HG03064 (cell line): ENCODE measurements around the gene FAM114A1.
"Not testable (repeated sequence)": the region's sequence is repeated elsewhere in the genome, so short reads cannot be mapped to it uniquely, and the experiment has no call there.

Experiments used
- ATAC-seq: cut with Tn5 transposase; IDR thresholded peaks from one replicate; pipeline ENCODE4 v1.9.1; 2021; ENCODE audit warnings: low read depth; ENCODE audit not compliant: unreplicated experiment

Gene FAM114A1

DNA sequence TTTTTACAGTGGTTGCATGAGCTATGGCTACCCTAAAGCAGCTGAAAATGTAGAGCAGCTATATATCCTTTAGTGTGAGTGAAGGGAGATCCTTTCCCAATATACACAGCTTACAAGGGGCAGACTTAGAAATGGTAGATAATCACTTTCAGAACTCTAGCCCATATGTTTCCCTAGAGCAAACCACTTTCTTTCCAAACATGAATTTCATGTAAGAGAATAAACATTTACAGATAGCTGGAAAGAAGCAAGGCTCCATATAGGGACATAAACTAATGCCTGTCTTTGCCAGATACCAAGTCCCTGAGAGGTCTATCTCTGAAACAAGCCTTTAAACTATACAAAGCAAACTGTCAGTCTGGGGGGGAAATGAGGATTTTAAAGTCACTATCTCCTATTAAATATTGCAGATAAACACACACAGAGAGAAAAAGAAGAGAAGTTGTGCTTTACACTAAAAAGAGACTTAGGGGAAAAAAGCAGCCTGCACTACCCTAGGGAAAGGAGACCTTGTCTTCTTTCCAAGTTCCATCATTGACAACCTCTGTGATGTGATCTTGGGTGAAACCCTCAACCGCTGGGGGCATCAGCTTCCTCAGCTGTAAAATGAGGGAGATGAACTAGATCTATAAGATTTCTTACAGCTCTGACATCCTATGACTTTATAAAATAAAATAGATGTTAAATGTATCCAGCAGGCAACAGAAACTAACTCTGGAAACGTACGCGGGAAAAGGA, 91.0 kb downstream of the FAM114A1 start:
- no peak for ATAC-seq

DNA sequence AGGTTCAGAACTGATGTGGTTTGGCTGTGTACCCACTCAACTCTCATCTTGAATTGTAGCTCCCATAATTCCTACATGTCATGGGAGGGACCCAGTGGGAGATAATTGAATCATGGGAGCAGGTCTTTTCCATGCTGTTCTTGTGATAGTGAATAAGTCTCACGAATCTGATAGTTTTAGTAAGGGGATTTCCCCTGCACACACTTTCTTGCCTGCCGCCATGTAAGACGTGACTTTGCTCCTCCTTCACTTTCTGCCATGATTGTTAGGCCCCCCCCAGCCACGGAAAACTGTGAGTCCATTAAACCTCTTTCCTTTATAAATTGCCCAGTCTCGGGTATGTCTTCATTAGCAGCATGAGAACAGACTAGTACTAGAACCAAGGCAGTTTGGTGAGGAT, 91.6 kb downstream of the FAM114A1 start:
- not testable (repeated sequence) for ATAC-seq

DNA sequence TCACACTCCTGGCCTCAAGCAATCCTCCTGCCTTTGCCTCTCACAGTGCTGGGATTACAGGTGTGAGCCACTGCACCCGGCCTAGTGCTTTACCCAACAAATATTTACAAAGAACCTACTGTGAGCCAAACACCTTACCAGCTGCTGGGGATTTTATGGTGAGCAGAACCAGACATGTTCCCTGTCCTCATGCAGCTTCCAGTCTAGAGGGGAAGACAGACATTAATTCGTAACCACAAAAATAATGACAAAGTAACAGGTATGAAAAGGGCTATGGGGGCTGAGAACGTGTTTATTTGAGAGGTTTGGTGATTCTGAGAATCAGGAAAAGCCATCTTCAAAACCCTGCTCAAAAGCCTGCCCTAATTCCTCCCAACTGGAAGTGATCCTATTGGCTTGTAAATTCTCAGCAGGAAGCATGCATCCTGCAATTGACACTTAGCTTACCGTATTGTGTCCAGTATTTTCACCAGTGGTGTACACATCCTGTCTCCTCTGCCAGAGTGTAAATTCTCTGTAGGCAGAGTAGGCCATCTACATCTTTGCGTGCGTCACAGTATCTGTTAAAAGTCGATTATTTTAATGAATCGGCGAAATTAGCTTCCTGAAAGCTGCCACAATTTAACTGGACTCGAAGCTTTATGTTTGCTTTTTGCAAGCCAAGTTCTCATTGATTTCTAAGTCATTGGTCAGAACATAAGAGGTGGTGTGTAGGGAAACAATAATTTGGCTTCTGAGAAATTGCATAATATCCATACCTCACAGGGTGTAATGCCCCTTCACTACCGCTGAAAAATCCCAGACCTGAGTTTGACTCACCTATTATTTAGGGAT, 97.6 kb downstream of the FAM114A1 start:
- ATAC-seq: no peak

DNA sequence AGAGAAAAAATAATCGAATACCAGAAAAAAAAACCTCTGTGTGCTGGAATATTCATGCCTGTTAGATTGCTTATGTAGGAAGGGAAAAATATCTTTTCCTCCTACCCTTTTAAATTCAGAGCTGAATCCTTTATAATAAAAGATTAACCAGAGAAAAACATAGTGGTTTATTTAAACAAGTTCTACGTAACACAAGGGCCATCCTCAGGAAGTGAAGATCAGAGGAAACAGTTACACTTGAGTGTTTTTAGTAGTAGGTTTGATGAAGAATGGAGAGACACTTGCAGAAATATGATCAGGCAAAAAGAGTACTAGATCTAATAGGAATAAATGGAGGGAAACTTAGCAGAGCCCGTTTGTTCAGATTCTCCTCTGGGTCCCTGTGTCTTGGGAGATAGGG, 98.3 kb downstream of the FAM114A1 start:
- no peak for ATAC-seq

DNA sequence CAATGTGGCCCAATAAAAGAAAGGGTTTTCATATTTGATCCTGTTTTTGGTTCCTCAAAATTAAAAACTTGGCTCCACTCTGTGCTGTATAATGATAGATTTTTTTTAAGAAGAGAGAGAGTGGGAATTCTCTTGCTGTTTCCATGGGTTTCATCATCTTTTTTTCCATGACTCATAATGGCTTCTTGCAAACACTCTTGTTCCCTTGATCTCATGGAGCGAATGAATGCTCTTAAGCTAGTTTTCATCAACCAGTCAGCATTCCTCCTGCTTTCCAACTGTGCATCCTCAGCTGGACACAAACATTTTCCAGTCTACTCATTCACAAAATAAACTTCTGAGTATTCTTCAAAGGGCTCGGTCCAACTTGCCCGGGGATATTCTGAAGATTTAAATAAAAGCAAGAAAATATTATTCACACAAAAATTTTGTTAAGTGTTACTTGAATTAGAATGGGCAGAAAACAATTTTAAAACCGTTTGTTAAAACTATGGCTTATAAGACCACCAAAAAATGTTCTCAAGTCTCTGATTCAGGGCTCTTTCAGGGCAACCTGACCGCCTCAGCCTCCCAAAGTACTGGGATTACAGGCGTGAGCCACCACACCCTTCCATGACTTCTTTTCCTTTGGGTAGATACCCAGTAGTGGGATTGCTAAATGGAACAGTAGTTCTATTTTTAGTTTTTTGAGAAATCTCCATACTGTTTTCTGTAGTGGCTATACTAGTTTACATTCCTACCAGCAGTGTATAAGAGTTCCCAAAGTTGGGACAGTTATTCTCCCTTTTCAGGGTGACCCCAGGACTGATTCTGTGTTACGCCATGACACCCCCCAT, 99.9 kb downstream of the FAM114A1 start:
- no peak for ATAC-seq

DNA sequence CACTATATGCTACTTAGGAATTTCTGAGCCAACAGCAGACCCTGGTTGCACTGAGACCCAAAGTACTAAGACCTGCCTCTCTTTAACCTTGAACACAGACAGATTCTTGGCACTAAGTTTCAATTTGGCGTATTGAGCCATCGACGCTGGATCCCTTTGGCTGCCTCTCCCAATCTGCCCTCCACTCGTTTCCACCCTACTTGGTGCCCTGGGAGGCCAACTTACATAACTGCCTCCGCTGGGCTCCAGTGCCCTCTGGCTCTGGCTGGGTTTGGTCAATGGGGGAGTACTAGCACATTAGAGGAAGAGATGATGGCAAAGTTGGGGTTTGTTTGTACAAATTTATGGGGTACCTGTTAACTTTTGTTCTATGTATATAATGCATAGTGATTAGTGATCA, 101.1 kb downstream of the FAM114A1 start:
- ATAC-seq: no peak

DNA sequence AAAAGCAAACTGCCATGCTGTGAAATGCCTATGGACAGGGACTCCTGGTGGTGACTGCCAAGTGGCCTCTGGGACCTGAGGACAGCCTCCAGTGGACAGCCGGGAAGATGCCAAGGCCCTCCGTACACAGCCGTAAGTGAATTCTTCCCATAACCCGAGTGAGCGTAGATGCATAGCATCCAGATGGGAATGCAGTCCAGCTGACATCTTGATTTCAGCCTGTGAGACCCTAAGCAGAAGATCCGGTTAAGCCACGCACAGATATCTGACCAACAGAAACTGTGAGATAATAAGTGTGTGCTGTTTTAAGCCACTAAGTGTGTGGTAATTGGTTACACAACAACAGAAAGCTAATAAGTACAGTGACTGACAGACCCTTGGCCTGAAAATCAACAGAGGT, 108.7 kb downstream of the FAM114A1 start:
- ATAC-seq: no peak

DNA sequence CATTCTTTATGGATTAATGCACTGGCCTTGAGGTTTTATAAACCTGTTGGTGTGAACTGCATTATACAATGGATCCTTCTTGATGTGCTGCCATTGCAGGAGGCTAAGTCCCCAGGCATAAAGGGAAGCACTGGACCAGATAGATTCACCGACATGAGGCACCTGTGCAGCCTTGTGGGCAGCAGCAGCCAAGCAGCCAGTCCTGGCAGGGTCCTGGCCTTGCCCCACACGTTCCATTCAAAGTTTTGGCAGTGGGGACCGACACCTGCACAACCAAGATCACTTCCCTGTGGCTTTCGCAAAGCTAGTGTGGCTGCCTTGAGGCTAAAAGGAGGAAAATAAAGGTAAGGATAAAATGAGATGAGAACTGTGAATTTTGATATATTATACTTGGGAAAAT, 111.5 kb downstream of the FAM114A1 start:
- no peak for ATAC-seq

DNA sequence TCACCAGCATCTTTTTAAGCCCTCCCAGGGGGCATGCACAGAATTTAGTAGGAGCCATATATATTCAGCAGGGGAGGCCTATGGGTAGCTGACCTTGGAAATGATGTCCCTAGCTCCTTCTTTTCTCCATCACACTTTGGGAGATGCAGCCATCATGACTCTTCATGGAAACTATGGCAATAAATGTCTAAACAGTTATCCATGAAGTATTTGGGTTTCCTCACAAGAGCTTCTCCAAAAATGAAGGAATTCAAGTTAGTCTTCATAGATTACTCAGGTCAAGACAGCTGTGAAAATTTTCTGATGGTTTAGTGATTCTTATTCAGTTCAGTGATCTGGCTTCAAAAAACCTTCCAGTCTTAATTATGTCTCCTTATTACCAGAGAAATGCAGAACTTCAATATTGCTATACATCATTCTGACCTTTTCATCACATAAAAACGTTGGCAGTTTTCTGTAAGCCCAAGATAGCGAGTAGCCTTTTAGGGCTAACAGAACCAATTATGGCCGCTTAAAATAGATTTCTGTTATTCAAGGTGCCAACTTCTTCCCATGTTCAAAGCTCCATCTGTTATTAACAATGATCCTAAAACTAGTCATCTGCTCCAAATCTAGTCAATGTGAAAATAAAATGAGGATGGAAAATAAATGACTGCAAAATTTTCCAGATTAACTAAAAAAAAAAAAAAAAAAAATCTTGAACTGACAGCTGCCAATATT, 112.1 kb downstream of the FAM114A1 start:
- ATAC-seq: no peak

DNA sequence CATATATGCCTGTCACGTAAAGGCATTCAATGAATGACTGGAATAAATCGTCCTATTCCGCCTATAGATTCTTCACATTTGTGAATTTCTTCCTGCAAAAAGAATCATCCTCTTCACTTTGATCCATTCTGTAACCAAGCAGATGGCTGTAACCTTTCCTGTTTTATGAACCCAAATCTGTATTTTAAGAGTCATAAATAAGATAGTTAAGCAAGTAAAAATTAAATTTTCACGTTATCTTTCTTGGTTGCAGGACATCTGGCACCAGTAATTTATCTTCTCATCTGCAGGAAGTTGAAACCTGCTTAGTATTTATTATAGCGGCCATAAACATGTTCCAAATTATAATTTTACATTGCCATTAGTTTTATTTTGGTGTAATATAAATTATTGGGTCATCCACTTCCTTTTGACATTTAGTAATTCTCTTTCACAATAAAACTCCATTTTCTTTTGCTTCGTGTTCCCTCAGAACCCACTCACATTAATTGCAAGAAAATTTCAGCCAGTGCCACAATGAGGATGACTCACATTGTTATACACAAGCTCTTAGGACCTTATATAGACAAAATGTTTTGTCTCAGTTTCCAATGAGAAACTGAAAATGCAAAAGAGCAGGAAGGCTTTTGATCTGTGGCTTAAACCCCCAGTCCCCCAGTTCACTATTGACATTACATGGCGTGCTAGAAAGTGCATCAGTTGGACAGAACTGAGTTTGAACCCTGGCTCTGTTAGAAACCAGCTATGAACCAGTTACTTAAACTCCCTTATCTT, 113.5 kb downstream of the FAM114A1 start:
- no peak for ATAC-seq

DNA sequence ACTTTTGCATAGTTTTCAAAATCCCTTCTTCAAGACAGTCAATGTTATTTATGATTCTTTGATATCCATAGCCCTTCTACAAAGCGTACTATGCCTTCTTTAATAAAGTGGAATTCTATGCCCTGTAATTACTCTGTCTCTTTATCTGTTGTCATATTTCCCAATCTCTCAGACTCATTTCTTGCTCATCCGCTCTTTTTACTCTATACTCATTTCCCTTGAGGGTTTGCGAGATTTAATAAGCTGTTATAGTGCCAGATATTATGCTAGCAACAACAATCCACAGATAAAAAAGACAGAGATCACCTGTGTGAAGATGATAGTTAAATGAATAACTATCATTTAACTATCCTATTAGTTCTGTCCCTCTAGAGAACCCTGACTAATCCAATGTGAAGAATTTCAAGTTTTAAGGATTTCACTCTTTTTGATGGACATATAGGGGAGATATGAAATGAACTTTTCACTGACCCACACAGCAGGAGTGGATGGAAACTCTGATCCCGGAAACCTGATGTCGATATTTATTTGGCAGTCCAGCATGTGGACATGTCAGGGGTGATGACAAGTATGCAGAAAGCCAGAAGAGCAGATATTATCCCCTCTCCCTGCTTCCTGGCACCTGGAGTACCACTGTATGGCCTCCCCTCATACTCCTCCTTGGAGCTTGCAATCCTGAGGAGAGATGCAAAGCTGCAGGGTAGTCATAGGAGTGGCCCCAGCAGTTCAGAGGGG, 114.9 kb downstream of the FAM114A1 start:
- ATAC-seq: no peak

DNA sequence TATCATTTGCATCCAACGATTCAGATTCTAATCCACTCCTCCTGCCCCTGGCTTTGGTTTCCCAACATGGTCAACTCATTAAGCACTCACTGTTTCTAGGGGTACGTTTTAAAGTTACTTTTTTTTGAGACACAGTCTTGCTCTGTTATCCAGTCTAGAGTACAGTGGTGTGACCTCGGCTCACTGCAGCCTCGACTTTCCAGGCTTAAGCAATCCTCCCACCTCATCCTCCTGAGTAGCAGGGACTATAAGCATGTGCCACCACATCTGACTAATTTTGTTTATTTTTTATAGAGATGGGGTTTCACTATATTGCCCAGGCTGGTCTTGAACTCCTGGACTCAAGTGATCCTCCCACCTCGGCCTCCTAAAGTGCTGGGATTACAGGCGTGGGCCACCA, 115.7 kb downstream of the FAM114A1 start:
- ATAC-seq: no peak

DNA sequence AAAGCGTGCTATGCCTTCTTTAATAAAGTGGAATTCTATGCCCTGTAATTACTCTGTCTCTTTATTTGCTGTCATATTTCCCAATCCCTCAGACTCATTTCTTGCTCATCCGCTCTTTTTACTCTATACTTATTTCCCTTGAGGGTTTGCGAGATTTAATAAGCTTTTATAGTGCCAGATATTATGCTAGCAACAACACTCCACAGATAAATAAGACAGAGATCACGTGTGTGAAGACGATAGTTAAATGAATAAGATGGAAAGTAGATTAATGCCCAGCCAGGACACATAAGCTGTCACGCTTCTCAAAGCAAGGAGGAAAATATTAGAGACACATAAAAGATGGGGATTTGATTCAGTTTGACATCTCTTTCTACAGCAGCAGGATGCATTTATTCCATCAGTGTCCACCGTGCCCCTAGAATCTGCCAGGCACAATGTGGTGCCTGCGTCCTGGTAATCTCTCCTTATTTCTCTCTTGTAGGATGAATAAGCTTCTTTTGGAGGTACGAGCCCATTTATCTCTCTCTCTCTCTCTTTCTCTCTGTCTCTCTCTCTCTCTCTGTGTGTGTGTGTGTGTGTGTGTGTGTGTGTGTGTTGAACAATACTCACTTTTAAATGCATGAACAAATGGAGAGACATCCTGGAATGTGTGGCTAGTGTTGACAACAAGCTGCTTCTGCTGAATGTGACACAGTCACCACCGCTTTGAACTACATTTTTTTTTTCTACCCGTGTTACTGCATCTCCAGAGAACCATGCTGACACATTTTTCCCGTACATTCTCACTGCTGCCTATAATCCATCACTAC, 116.4 kb downstream of the FAM114A1 start:
- ATAC-seq: no peak

DNA sequence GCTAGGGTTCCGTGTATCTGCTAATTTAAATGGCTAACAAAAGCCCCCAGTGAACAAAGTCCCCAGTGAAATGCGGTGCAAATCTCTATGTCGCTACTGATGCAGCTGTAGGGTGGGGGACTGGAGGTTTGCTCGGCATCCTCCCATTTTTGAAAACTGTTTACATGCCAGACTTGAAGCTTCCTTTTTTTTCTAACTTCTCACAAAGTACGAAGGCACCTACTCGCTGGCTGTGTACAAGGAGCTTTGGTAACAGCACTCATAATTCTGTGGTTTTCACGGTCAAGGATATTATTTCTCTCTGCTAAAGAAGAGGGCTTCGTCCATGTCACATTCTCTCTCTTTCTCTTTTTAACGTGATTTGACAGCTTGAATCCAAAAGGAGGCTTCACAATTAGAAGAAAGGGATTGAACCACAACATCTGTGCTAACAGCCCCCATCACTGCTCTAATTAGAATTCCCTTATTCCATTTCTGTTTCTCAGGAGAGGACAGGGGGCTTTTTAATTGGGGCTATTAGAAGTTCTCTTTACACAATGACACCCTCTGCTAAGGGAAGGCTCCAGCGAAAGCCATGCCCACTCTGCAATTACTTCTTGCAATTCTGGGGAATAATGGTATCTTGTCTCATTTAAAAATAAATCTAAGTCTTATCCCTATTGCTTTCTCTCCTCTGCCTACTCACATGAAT, 117.9 kb downstream of the FAM114A1 start:
- no peak for ATAC-seq

DNA sequence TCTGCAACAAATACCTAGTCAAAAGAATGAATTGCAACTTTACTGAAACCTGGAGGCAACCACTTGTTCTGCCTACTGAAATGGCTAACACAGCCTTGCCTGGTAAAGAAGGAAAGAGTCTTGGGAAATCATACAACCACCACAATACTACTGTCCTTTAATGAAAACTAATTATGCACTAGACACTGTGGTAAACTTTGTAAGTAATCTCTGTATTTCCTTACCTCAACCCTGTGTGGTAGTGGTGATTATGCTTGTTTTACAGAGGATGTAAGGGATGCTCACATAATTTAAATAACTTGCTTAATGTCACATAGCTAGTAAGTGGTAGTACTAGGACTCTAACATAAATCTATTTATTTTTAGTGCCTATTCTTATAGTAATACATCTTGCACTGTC, 119.9 kb downstream of the FAM114A1 start:
- no peak for ATAC-seq

DNA sequence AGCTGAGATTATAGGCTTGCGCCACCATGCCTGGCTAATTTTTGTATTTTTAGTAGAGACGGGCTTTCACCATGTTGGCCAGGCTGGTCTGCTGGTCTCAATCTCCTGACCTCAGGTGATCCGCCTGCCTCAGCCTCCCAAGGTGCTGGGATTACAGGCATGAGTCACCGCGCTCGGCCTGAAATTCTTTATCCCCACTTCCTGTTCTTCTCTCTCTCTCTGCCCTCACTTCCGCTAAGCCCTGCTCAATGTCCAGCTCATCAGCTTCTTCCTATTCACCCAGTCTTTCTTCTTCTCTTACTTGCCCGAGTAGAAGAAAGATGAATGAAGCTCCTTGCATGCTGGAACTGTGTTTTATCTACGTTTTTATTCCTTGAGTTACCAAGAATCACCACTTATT, 120.7 kb downstream of the FAM114A1 start:
- ATAC-seq: not testable (repeated sequence)

DNA sequence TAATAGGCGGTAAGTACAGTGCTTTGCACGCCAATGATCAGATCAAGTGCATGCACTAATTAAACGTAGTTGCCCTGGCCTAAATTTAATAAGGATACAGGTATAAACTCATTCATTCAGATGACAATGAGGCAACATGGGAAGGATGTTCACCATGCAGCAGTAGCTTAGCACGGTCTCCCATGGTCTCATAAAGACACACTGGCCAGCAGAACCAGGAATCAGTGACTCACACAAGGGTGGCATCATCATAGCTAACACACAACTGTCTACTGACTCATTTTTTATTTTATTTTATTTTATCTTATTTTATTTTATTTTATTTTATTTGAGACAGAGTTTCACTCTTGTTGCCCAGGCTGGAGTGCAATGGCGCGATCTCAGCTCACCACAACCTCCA, 121.9 kb downstream of the FAM114A1 start:
- no peak for ATAC-seq

DNA sequence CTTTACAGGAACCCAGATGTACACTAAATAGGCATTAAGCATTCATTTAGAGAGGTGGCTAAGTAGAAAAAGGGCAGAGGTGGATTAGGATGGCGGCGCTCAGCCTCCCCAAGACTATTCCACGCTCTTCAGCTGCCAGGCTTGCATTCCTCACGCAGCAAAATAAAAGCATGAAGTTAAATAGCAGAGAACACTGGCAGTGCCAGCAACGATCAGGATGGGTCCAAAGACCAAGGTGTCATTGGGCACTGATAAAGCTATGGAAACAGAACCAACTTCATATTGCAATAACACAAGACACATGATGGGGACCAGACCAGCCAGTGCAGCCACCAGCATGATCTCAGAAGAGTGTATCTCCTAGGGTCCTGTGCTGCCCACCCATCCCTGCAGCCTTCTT, 122.6 kb downstream of the FAM114A1 start:
- ATAC-seq: no peak
